HG03558 (cell line): Measurements from ENCODE around the gene CSRNP3.

Experiments
- ATAC-seq: cut with Tn5 transposase; IDR thresholded peaks from one replicate; pipeline ENCODE4 v1.9.1; 2021; ENCODE audit warnings: moderate number of reproducible peaks; ENCODE audit not compliant: unreplicated experiment; ENCODE audit errors: extremely low read depth

Gene CSRNP3

DNA sequence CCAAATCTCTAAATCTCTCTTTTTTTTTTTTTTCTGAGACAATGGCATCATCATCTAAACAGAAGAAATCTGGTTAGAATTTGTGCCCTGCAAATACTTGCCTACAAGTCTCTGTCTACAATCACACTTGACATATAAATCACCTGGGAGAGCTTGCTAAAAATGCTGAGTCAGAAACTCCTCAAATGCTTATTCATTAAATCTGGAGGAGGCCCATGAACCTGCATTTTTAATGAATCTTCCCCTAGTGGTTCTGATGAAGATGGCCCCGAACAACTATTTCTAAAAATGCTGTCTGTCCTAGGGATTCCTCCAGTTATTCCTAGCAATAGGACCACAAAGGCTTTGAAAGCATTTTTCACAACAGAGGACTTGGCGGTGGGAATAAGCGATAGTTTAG lies 1.6 kb upstream of the CSRNP3 start:
- no peak for ATAC-seq

DNA sequence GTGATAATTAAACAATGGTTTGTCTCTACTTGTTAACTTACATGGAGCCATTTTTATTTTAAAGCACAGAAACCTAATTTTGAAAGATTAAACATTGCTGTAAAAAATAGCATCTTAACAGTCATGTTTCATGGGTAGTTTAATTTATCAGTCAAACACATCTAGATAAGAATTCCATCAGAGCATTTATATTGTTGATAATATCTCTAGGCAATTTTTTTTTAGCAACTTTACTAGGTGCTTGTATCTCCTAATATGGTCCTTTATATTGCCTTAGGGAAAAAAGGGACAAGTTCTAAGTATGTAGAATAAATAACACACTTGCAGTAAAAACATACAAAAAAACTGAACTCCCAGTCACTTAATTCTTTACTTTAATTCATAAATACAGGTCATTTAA lies 863 bp downstream of the CSRNP3 start:
- no peak for ATAC-seq

DNA sequence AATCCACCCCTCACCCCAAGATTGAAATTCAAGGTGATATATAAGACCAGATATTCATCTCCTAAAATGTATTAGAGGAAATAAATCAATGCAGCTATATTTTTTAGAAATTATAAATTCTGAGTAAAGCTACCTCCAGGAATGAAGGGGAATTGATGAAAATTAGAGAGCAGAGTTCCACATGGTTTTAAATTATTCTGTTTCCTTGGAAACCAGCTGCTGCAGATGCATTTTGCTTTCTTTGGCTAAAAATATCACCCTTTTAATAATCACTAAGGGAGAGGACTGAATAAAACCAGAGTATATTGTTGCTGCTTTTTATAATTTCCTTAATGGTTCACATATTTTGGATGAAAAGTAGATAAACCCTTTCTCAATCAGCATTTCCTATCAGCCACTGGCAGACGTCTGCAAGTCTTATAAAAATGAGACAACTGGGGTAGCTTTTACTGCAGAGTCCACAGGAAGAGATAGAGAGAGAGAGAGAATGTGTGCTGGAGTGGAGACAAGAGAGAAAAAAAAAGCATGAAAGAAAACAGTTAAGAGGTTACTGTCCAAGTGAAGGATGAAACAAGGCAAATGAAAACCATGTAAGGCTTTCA lies 2.0 kb downstream of the CSRNP3 start:
- ATAC-seq, result no peak

DNA sequence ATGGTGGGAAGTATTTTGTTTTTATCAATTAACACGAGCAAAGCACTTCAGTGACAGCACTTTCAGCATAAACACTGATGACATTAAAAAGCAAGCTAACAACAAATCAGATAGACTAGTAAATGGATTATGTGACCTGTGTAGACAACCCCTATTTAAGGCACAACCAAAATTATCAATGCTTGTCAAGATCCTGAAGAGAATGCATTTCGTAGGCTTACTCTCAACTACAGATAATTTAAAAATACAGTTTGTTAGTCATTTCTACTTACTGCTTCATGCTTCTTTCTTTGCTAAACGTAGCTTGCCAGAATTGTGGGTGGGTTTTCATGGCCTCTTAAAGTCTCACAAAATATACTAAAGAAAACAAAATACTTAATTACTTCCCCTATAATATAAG lies 3.4 kb downstream of the CSRNP3 start:
- ATAC-seq, result no peak

DNA sequence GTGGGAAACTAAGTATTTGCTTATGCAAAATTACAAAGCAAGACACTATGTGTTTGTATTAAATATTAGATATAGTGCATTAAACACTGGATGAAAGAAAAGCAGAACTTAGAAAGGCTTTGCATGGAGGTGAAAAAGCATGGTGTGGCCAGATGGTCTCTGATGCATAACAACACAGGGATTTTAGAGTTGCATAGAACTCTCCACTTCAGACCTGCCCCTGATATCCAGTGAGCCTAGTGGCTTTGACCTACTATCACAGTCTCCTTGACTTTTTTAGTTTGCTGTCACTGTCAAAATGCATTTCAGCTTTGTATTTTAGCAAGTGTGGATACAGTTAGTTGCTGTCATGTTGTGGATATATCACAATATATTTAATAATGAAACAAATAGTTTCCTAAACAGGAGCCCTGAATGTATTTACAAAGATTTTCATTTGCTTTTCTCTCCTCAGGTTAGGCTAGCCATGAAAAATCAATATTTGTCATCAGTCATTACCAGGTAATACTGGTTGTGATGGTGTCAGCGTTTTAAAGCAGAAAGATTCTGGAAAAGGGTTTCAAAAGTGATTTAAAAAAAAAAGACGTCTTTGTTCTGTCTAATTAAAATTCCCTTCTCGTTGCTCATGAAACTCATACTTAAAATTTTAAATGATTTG lies 5.2 kb downstream of the CSRNP3 start:
- ATAC-seq, result no peak

DNA sequence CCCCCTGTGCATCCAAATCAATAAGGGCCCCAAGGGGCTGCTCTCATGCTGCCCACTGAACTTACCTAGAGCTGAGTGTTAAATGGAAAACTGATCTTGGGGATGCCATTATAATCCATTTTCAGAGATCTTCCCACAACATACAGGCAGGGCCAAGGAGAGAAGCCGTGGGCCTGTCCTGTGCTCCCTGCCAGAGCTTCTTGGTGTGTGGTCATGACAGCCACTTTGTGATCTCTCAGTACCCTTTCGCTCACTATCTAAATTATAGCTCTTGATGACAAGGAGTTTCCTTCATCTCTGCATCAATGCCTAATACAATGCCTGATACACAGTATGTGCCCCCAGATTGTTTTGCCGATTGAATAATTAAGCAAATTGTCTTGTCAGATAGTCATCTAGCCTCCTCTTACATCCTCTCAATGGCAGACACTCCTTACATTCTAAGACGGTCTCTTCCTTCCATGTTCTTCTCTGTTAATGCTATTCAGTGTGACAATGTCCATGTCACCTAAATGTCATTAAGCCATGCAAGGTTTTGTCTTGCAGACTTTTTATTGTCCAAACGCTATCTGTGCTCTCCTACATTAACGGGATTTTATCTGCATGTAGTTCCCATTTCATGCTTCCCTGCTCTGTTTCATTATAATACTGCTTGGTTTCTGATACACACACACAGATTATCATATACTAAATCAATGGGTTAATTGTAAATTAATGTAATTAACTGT lies 5.9 kb downstream of the CSRNP3 start:
- no peak for ATAC-seq

DNA sequence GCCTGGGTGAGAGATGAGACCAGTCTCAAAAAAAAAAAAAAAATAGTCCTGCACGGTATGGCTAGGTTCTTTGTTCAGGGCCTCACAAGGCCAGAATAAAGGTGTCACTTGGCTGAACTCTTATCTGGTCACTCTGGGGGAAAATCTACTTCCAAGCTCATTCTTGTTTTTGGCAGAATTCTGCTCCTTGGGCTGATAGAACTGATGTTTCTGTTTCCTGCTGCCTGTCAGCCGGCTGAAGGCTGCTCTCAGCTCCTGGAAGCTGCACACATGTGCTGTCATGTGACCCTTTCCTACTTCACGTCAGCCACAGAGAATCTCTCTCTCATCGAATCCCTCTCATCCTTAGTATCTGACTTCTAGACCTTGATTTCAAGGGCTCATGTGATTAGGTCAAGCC lies 10.4 kb downstream of the CSRNP3 start:
- ATAC-seq, result no peak

DNA sequence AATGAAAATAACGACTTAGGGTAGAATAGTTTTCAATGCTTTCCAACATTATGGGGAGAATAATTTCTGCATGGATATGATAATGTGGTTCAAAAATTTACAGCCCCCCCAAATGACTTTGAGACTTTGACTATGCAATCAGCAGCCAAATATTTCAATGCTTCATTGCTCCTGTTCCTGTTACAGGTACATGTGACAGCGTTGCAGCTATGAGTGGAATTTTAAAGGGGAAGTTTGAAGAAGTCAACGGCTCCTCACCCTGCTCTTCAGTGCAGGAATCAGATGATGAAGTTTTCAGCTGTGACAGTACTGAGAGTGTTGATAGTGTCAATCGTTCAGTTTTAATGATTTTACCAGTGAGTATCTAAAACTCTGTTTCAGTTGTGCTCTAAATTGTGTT lies 25.1 kb downstream of the CSRNP3 start:
- ATAC-seq, result no peak

DNA sequence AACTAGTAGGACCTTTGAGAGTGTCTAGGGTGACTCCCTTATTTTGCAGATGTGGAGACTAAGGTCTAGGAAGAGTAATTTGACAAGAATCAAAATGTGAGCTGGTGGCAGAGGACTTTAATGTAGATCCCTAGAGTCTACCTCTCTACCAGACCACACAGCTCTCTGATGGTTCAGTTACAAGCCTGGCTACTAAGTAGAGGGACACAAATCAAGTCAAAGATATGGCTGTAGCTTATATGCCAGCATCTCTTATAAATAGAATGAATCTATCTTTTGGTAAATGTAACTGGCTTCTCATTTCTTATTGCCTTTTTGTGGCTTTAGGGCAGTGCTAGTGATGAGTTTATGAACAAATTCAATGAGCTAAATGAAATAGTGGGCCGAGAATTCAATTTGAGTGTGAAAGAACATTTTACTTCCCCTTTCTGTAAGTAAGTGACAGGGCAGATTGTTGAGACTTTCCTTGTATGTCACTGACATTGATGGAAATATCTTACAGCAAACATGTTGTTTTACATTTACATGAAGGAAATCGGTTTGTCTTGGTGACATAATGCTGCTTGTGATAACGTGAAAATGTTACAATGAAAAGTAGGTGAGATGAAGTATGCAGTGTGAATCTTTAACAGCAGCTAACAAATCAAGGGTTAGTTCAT lies 28.3 kb downstream of the CSRNP3 start:
- ATAC-seq, result no peak

DNA sequence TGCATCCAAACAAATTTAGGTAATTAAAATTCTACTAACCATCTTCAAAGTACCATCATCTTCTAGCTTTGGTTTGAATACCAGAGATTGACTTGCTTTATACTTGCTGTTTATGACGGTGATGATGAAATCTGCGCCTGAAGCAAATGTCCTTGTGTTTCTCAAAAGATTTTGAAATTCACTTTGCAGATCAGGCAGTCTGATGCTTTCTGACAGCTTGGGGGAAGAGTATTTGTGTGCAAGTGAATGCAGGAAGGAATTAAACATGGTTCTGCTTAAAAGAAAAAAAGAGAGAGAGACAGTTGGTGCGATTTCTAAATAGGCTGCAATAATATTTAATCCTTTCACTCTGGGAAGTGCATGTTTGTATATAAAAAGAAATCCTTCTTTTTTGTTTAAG lies 29.6 kb downstream of the CSRNP3 start:
- ATAC-seq, result no peak

DNA sequence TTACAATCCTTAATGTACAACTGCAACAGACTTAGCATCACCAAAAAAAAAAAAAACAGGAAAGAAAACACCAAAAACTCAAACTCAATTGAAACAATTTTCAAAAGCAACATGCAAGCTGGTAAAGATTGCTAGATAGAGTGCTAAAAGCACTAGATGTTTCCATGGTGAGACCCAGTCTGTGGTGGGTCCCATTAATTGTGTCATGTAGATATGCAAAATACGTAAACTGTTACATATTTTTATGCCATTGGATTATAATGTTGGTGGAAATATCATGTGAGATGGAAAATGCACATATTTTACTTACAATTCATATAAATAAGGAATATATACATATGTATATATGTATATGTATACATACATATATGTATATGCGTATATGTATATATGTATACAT lies 30.5 kb downstream of the CSRNP3 start:
- ATAC-seq, result no peak

DNA sequence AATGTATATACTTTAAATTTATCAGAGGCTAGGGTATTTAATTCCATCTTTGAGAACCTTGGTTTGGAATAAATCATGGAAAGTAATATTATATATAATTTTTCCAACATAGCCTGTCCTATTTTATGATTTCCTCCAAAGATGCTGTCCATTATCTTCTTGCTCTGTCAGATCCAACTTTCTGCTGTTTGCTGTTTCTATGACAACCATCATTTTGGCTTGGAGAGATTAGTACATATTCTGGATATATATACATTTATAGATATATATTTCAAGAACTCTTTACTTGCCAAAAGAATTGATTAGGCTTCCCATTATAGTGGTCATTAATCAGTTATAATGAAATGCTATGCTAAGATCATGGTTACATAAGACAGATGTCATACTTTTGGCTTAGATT lies 31.3 kb downstream of the CSRNP3 start:
- ATAC-seq, result no peak

DNA sequence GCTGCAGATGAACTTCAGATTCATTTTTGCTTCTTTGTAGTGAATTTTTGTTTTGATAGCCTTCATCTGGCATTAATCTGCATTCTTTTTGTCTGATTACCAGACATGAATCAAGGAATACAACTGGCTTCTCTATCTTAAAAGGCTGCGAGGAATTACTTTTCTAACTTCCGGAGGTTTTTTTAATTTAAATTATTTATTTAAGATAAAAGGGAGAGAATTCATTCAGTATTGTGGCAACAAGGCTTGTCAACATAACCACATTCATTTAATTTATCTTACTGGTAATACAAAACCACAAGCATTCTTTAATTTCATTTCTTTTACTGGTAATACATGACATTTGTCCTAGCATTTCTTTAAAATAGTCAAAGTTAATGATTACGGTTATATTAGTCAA lies 36.0 kb downstream of the CSRNP3 start:
- ATAC-seq, result no peak

DNA sequence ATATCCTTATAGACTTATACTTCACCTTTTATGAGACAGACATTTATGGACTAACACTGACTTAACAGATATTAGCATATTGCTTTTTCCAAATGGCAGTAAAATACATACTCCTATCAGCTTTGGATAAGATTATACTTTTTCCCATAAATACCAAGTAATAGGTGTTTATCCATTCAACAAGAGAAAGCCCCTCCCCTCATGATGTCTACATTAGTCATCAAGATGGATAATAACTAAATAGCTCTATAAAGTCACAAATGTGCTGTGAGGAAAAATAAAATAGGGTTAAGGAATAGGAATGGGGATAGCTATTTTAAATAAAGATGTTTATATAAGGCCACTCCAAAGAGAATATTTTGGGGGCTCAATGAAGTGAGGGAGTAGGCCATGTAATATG lies 39.4 kb downstream of the CSRNP3 start:
- ATAC-seq, result no peak

DNA sequence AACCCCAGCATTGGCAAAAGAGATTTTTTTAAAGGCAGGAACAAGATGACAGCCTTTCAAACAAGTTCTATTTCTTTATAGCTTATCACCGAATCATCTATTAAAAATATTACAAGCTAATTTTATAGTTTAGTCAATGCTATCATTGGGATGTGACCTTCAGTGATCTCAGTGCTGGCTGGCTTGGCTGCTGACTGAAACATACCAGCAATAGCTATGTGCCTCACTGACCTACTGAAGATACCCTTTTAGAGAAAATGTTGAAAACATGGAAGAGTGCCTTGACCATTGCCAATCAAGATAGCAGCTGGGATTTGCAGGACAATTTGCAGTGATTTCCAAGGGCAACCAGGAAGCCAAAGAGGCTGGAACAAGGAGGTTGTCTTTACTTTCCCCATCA lies 44.0 kb downstream of the CSRNP3 start:
- no peak for ATAC-seq

DNA sequence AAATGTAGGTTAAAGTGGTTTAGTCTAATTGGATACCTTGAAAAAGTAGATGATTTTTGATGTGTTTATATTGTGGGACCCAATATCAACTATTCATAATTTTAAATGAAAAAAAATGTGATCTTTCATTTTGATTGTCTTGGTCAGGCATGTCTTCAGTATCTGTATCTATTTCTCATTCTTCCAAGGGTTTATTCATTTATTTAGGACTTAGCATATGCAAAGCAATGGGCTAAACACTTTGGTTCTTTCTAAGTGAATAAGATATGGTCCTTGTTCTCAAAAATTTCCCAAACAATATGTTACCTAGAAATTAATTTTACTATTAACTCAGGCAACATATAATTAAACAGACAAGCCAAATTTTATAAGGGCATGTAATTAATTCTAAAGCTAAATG lies 49.1 kb downstream of the CSRNP3 start:
- no peak for ATAC-seq

DNA sequence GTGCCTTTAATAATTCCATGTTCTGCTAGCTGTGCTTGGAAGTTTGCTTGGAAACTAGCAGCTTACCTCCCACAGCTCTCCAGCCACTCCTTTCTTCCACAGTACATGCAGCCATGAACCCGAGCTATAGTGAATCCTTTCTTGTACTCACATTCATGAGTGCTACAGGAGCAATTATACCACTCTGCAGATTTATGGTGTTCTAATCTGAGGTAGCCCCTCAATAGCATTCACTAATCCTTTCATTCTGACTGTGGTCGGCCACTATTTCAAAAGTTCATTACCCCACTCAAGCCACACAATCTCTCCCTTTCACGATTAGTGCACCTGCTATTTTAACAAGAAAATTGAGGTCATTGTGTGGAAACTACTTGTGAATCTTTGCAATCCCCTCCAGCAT lies 53.2 kb downstream of the CSRNP3 start:
- ATAC-seq, result no peak

DNA sequence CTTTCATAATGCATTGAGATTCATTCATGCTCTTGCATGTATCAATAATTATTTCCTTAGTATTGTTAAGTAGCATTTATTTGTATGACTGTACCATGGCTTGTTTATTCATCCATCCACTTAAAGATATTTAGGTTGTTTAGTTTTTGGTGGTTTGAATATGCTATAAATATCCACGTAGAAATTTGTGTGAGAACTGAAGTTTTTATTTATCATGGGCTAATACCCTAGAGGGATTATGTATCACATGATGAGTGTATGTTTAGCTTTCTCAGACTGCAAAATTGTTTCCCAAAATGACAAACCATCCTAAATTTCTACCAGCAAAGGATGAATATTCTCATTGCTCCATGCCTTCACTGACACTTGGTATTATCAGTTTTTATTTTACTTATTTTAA lies 55.2 kb downstream of the CSRNP3 start:
- ATAC-seq, result no peak

DNA sequence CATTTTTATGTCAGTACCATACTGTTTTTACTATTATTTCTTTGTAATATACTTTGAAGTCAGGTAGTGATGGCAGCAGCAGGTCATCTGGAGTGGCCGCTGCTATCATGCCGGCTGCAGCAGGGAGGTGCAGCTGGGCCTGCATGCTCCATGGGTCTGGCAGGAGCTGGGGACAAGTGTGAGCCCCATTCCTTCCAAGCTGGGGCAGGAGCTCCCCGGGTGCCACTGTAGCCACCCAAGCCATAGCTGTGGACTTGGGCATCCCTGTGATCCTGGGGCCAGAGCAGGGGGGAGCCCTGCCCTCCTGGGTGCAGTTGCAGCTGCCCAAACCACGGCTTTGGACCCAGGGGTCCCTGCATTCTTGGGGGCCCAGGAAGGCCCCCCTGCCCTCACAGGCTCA lies 59.2 kb downstream of the CSRNP3 start:
- no peak for ATAC-seq

DNA sequence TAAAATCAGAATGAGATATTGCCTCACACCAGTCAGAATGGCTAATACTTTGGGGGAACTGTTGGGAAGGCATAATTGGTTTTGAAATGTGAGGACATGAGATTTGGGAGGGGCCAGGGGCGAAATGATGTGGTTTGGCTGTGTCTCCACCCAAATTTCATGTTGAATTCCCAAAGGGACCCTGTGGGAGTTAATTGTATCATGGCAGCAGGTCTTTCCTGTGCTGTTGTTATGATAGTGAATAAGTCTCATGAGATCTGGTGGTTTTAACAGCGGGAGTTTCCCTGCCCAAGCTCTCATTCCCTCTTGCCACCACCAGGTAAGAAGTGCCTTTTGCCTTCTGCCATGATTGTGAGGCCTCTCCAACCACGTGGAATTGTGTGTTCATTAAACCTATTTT lies 59.6 kb downstream of the CSRNP3 start:
- ATAC-seq, result no peak

DNA sequence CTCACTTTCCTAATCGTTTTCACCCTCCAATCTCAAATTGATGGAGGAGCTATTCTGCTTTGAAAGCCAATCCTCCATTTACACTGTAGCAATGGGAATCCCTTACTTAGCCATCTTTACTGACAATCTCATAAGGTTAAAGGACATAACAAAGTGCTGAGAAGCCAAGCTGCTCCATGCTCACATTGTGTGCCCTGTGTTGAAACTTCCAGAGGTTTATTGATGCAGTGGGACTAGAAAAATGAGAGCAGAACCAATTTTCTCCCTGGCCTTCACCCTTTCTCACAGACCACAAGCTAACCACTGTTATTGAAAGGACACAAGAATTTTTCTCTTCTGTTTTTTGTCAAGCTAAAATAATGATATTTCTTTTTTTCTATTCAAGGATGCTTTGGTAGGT lies 63.8 kb downstream of the CSRNP3 start:
- ATAC-seq, result no peak
